Measurements from ENCODE around the gene THUMPD3.

The THUMPD3 gene

GRCh38 chr3:9352917-9353752, 9.7 kb upstream of the THUMPD3 start:
- DNase-seq (ENCODE audit: low read depth in 2 of 2), result peak in 1 of 2 experiments; percentile 20

GRCh38 chr3:9361691-9362388, 1.0 kb upstream of the THUMPD3 start:
- DNase-seq (ENCODE audit: low read depth in 2 of 2), result no peak

- DNase-seq (ENCODE audit: low read depth in 2 of 2), result no peak
Observed at GRCh38 chr3:9369508-9369907, 6.7 kb downstream of the THUMPD3 start.

- no peak for DNase-seq (ENCODE audit: low read depth in 2 of 2)
Observed at GRCh38 chr3:9373465-9373864, 10.6 kb downstream of the THUMPD3 start.

GRCh38 chr3:9377981-9378380, 15.1 kb downstream of the THUMPD3 start:
- DNase-seq (ENCODE audit: low read depth in 2 of 2), result no peak

GRCh38 chr3:9379327-9379726, 16.5 kb downstream of the THUMPD3 start:
- DNase-seq (ENCODE audit: low read depth in 2 of 2), result no peak

GRCh38 chr3:9380014-9380413, 17.2 kb downstream of the THUMPD3 start:
- DNase-seq (ENCODE audit: low read depth in 2 of 2), result no peak

- no peak for DNase-seq (ENCODE audit: low read depth in 2 of 2)
Observed at GRCh38 chr3:9384141-9384828, 21.4 kb downstream of the THUMPD3 start.

GRCh38 chr3:9385187-9386077, 22.6 kb downstream of the THUMPD3 start:
- no peak for DNase-seq (ENCODE audit: low read depth in 2 of 2)

- no peak for DNase-seq (ENCODE audit: low read depth in 2 of 2)
Observed at GRCh38 chr3:9386078-9386459, 23.2 kb downstream of the THUMPD3 start.

- no peak for DNase-seq (ENCODE audit: low read depth in 2 of 2)
Observed at GRCh38 chr3:9386501-9387321, 23.9 kb downstream of the THUMPD3 start.

GRCh38 chr3:9387322-9387655, 24.4 kb downstream of the THUMPD3 start:
- no peak for DNase-seq (ENCODE audit: low read depth in 2 of 2)

- DNase-seq (ENCODE audit: low read depth in 2 of 2), result no peak
Observed at GRCh38 chr3:9388142-9388541, 25.3 kb downstream of the THUMPD3 start.

GRCh38 chr3:9388562-9389272, 25.9 kb downstream of the THUMPD3 start:
- no peak for DNase-seq (ENCODE audit: low read depth in 2 of 2)

- no peak for DNase-seq (ENCODE audit: low read depth in 2 of 2)
Observed at GRCh38 chr3:9390265-9390888, 27.5 kb downstream of the THUMPD3 start.

- no peak for DNase-seq (ENCODE audit: low read depth in 2 of 2)
Observed at GRCh38 chr3:9392041-9392440, 29.2 kb downstream of the THUMPD3 start.

GRCh38 chr3:9395570-9396300, 32.9 kb downstream of the THUMPD3 start:
- no peak for DNase-seq (ENCODE audit: low read depth in 2 of 2)

GRCh38 chr3:9396301-9396631, 33.4 kb downstream of the THUMPD3 start:
- peak; percentile 92 to 93 for DNase-seq (ENCODE audit: low read depth in 2 of 2)

Data from fibroblast of skin of left biceps (primary cell).